Osteocyte (in vitro differentiated cells): ENCODE measurements around the gene CPB2. TPM values are rescaled to one million over a fixed set of nuclear protein-coding genes. Genes with fewer than 3 reads are reported as not detected.

Source experiments
- DNase-seq: peaks from one replicate; pipeline ENCODE4 v3.0.0; 2021; ENCODE audit warnings: mixed read lengths; ENCODE audit not compliant: unreplicated experiment; ENCODE audit errors: extremely low spot score
- H3K27ac Mint-ChIP-seq: one replicate; pipeline ENCODE4 v1.8.0; 2021; ENCODE audit warnings: mild to moderate bottlenecking, mixed read lengths; ENCODE audit not compliant: unreplicated experiment
- H3K27me3 Mint-ChIP-seq: one replicate; pipeline ENCODE4 v1.8.0; 2021; ENCODE audit warnings: mixed read lengths; ENCODE audit not compliant: unreplicated experiment
- H3K36me3 Mint-ChIP-seq: one replicate; pipeline ENCODE4 v1.8.0; 2021; ENCODE audit warnings: mixed read lengths; ENCODE audit not compliant: unreplicated experiment
- H3K4me1 Mint-ChIP-seq: one replicate; pipeline ENCODE4 v1.8.0; 2021; ENCODE audit warnings: mixed read lengths; ENCODE audit not compliant: unreplicated experiment
- H3K4me3 Mint-ChIP-seq: one replicate; pipeline ENCODE4 v1.8.0; 2021; ENCODE audit warnings: mild to moderate bottlenecking, moderate library complexity, mixed read lengths; ENCODE audit not compliant: unreplicated experiment
- H3K9me3 Mint-ChIP-seq: one replicate; pipeline ENCODE4 v1.8.0; 2021; ENCODE audit warnings: mixed read lengths; ENCODE audit not compliant: unreplicated experiment
- CTCF ChIP-seq: fragments of 200-600 bp; sonication (generic); IDR thresholded peaks from 2 replicates; pipeline ENCODE4 v1.5.0; 2021; ENCODE audit warnings: antibody characterized with exemption, mild to moderate bottlenecking, moderate library complexity
- total RNA-seq: library from RNA; stranded (reverse); gene quantifications from 2 replicates; pipeline ENCODE4 v1.2.1, GENCODE V29; 2021

CPB2 gene
- total RNA-seq, 1 donor from 2014 or later, result not detected

GRCh38 chr13:46006688-46007452 lies 98.0 kb downstream of the CPB2 start:
- no peak for TF ChIP-seq CTCF
- DNase-seq, result no peak
- peaks cover 46% of the 10 kb centered on the region for H3K36me3 Mint-ChIP-seq
- no peaks in the 10 kb centered on the region for H3K9me3 Mint-ChIP-seq
- H3K27ac Mint-ChIP-seq, result no peak overlapping the region
- no peaks in the 10 kb centered on the region for H3K27me3 Mint-ChIP-seq
- no peaks in the 10 kb centered on the region for H3K4me1 Mint-ChIP-seq
- no peak overlapping the region for H3K4me3 Mint-ChIP-seq

GRCh38 chr13:46004491-46004890 lies 100.3 kb downstream of the CPB2 start:
- Mint-ChIP-seq H3K4me3 (no peak overlapping the region), H3K36me3 (peaks cover 60% of the 10 kb centered on the region), H3K27ac (no peak overlapping the region), H3K9me3 (no peaks in the 10 kb centered on the region), H3K27me3 (no peaks in the 10 kb centered on the region), H3K4me1 (no peaks in the 10 kb centered on the region)
- DNase-seq, result no peak
- TF ChIP-seq CTCF, result no peak

Other genes starting within 250 kb of the CPB2 start
- 39.3 and 44.3 TPM in 2 replicates for gene ZC3H13, start 52.3 kb downstream of the CPB2 start, total RNA-seq
- gene LCP1, start 77.1 kb upstream of the CPB2 start, total RNA-seq, result 0.08 TPM in 1 of 2 replicates, not detected in the other
- not detected in 2 replicates for gene LRRC63, start 106.9 kb upstream of the CPB2 start, total RNA-seq